GM18507 (cell line): ENCODE results near the gene HAPLN1.

ENCODE experiments used
- DNase-seq: peaks from one replicate; pipeline ENCODE4 v3.0.0; 2011; ENCODE audit warnings: low read depth; ENCODE audit not compliant: insufficient read length; ENCODE audit errors: extremely low spot score
- FAIRE-seq: peaks from 2 replicates; lab custom pipeline; 2011; peaks lifted over from hg19 to GRCh38; lab: Jason Lieb, UNC

HAPLN1 gene

GRCh38 chr5:83721953-83722901 is 1.6 kb upstream of the HAPLN1 start:
- FAIRE-seq (no peak), DNase-seq (no peak)

GRCh38 chr5:83718936-83719495 is 1.6 kb downstream of the HAPLN1 start:
- no peak for DNase-seq
- FAIRE-seq, result no peak

- FAIRE-seq, result peak; percentile 80
- DNase-seq, result peak; percentile 18
Observed at GRCh38 chr5:83718195-83718825, 2.3 kb downstream of the HAPLN1 start.

GRCh38 chr5:83715236-83716065 is 5.2 kb downstream of the HAPLN1 start:
- FAIRE-seq (no peak), DNase-seq (no peak)

GRCh38 chr5:83714810-83715209 is 5.8 kb downstream of the HAPLN1 start:
- DNase-seq (no peak), FAIRE-seq (no peak)

- DNase-seq (peak; percentile 11), FAIRE-seq (peak; percentile 87)
Observed at GRCh38 chr5:83711982-83712601, 8.6 kb downstream of the HAPLN1 start.

- FAIRE-seq, result no peak
- DNase-seq, result no peak
Observed at GRCh38 chr5:83709973-83710372, 10.7 kb downstream of the HAPLN1 start.

- FAIRE-seq, result no peak
- no peak for DNase-seq
Observed at GRCh38 chr5:83708170-83708569, 12.5 kb downstream of the HAPLN1 start.

GRCh38 chr5:83703059-83703458 is 17.6 kb downstream of the HAPLN1 start:
- no peak for DNase-seq
- no peak for FAIRE-seq

- DNase-seq, result no peak
- no peak for FAIRE-seq
Observed at GRCh38 chr5:83701886-83702285, 18.8 kb downstream of the HAPLN1 start.

GRCh38 chr5:83689881-83690280 is 30.8 kb downstream of the HAPLN1 start:
- FAIRE-seq, result no peak
- DNase-seq, result no peak

- FAIRE-seq (no peak), DNase-seq (no peak)
Observed at GRCh38 chr5:83688281-83688680, 32.4 kb downstream of the HAPLN1 start.

GRCh38 chr5:83687124-83687619 is 33.5 kb downstream of the HAPLN1 start:
- DNase-seq, result no peak
- FAIRE-seq, result no peak

- DNase-seq, result no peak
- FAIRE-seq, result no peak
Observed at GRCh38 chr5:83686251-83686650, 34.4 kb downstream of the HAPLN1 start.

- no peak for DNase-seq
Observed at GRCh38 chr5:83683836-83684235, 36.8 kb downstream of the HAPLN1 start.

GRCh38 chr5:83672646-83673045 is 48.0 kb downstream of the HAPLN1 start:
- FAIRE-seq, result no peak
- no peak for DNase-seq

More at GRCh38 chr5:83683836-83684235, 36.8 kb downstream of the HAPLN1 start:
- no peak for FAIRE-seq

GRCh38 chr5:83672158-83672557 is 48.5 kb downstream of the HAPLN1 start:
- DNase-seq, result no peak
- FAIRE-seq, result no peak

GRCh38 chr5:83665631-83666030 is 55.0 kb downstream of the HAPLN1 start:
- no peak for DNase-seq
- FAIRE-seq, result no peak

GRCh38 chr5:83662558-83662957 is 58.1 kb downstream of the HAPLN1 start:
- no peak for DNase-seq

More at GRCh38 chr5:83662558-83662957, 58.1 kb downstream of the HAPLN1 start:
- no peak for FAIRE-seq
